IMR-90 (cell line): Measurements from ENCODE around the gene BOD1. TPM values are rescaled to one million over a fixed set of nuclear protein-coding genes. Genes with fewer than 3 reads are reported as not detected.
A peak's percentile ranks its signal among the peaks of the same experiment; 100 is the strongest.

ENCODE experiments used
- ATAC-seq: fragments of 200-7000 bp; cut with Tn5 transposase; 2 replicates; pipeline ENCODE4 v1.9.1; 2020; ENCODE audit warnings: low read depth, mild to moderate bottlenecking, moderate library complexity
- BruUV-seq: library from RNA; stranded (reverse); fragments of 400-500 nt; replicated peaks from 2 replicates; lab custom pipeline; 2021; lab: Mats Ljungman, UMichigan
- CTCF ChIA-PET: fragments of 300-600 bp; formaldehyde crosslinking; extraction: SDS; loops from one replicate; lab custom pipeline; 2021; ENCODE audit warnings: antibody characterized with exemption; lab: Yijun Ruan, JAX
- POLR2A ChIA-PET: fragments of 300-600 bp; sonication (Branson Sonifier 250); formaldehyde crosslinking; loops from one replicate; lab custom pipeline; 2022; ENCODE audit warnings: antibody characterized with exemption; ENCODE audit not compliant: unreplicated experiment; lab: Charles Lee
- DNase-seq: peaks from one replicate; pipeline ENCODE4 v3.0.0; 2013
- H2AFZ ChIP-seq: replicated peaks from 2 replicates; pipeline ENCODE3; 2013; ENCODE audit warnings: low read length, mild to moderate bottlenecking; ENCODE audit not compliant: poor library complexity
- H2AK5ac ChIP-seq: 2 replicates; pipeline ENCODE4 v1.6.1; 2013; ENCODE audit warnings: low read depth, low read length, inconsistent platforms
- H2AK9ac ChIP-seq: replicated peaks from 2 replicates; pipeline ENCODE3; 2013; ENCODE audit warnings: mild to moderate bottlenecking, low read depth, low read length, moderate library complexity; ENCODE audit not compliant: poor library complexity
- H2BK120ac ChIP-seq: 2 replicates; pipeline ENCODE4 v1.6.1; 2013; ENCODE audit warnings: low read depth, low read length, inconsistent platforms
- H2BK15ac ChIP-seq: 3 replicates; pipeline ENCODE4 v1.6.1; 2013; ENCODE audit warnings: low read depth, low read length, inconsistent platforms
- H2BK20ac ChIP-seq: 2 replicates; pipeline ENCODE4 v1.6.1; 2013; ENCODE audit warnings: low read depth, mild to moderate bottlenecking, inconsistent platforms, low read length, moderate library complexity
- H2BK5ac ChIP-seq: 2 replicates; pipeline ENCODE4 v1.6.1; 2013; ENCODE audit warnings: mild to moderate bottlenecking, low read depth, low read length, inconsistent platforms; ENCODE audit not compliant: poor library complexity, severe bottlenecking
- H3K14ac ChIP-seq: replicated peaks from 2 replicates; pipeline ENCODE4 v1.6.1; 2013; ENCODE audit warnings: low read depth, low read length, inconsistent platforms
- H3K18ac ChIP-seq: 2 replicates; pipeline ENCODE4 v1.6.1; 2013; ENCODE audit warnings: low read depth, low read length, control low read depth
- H3K23ac ChIP-seq: 2 replicates; pipeline ENCODE4 v1.6.1; 2013; ENCODE audit warnings: low read depth, low read length, inconsistent platforms
- H3K27ac ChIP-seq: 2 replicates; pipeline ENCODE4 v1.5.1; 2013; ENCODE audit warnings: mild to moderate bottlenecking, control low read depth, low read length; ENCODE audit not compliant: insufficient read depth
- H3K27me3 ChIP-seq: 2 replicates; pipeline ENCODE4 v1.6.1; 2013; ENCODE audit warnings: low read length; ENCODE audit not compliant: control insufficient read depth, insufficient read depth
- H3K36me3 ChIP-seq: 2 replicates; pipeline ENCODE4 v1.6.1; 2013; ENCODE audit warnings: low read length, mixed read lengths; ENCODE audit not compliant: control insufficient read depth, insufficient read depth
- H3K4ac ChIP-seq: 2 replicates; pipeline ENCODE4 v1.6.1; 2013; ENCODE audit warnings: low read depth, low read length, inconsistent platforms
- H3K4me1 ChIP-seq: 2 replicates; pipeline ENCODE4 v1.6.1; 2013; ENCODE audit warnings: low read length, mixed read lengths; ENCODE audit not compliant: control insufficient read depth, insufficient read depth
- H3K4me2 ChIP-seq: 2 replicates; pipeline ENCODE4 v1.6.1; 2013; ENCODE audit warnings: low read depth, mild to moderate bottlenecking, control low read depth, low read length, moderate library complexity
- H3K4me3 ChIP-seq: 2 replicates; pipeline ENCODE4 v1.5.1; 2013; ENCODE audit warnings: low read depth, mild to moderate bottlenecking, control low read depth, low read length, moderate library complexity; ENCODE audit not compliant: insufficient read depth
- H3K56ac ChIP-seq: 2 replicates; pipeline ENCODE4 v1.6.1; 2013; ENCODE audit warnings: low read length, inconsistent platforms; ENCODE audit not compliant: insufficient read depth; ENCODE audit errors: extremely low read depth
- H3K79me1 ChIP-seq, 2 experiments: 2 replicates each; pipeline ENCODE4 v1.6.1; 2013; ENCODE audit warnings: low read length in 2 of 2, inconsistent platforms in 1 of 2, low read depth in 1 of 2
- H3K9ac ChIP-seq: 2 replicates; pipeline ENCODE4 v1.6.1; 2013; ENCODE audit warnings: low read depth, low read length, control low read depth
- H3K9me1 ChIP-seq: 2 replicates; pipeline ENCODE4 v1.6.1; 2013; ENCODE audit warnings: low read length, inconsistent platforms; ENCODE audit not compliant: insufficient read depth
- H3K9me3 ChIP-seq: 2 replicates; pipeline ENCODE4 v1.6.1; 2013; ENCODE audit warnings: low read length; ENCODE audit not compliant: control insufficient read depth, insufficient read depth
- H4K20me1 ChIP-seq: 2 replicates; pipeline ENCODE4 v1.6.1; 2013; ENCODE audit warnings: low read length, inconsistent platforms; ENCODE audit not compliant: insufficient read depth
- H4K5ac ChIP-seq: 2 replicates; pipeline ENCODE4 v1.6.1; 2013; ENCODE audit warnings: mild to moderate bottlenecking, low read depth, low read length, control low read depth
- H4K8ac ChIP-seq, 2 experiments: 2 replicates each; pipeline ENCODE4 v1.6.1; 2013; ENCODE audit warnings: low read depth in 2 of 2, low read length in 2 of 2, control low read depth in 1 of 2, inconsistent platforms in 1 of 2
- H4K91ac ChIP-seq: 2 replicates; pipeline ENCODE4 v1.6.1; 2013; ENCODE audit warnings: low read depth, low read length, inconsistent platforms; ENCODE audit not compliant: insufficient read depth
- BHLHE40 ChIP-seq: fragments of 150-350 bp; IDR thresholded peaks from 2 replicates; pipeline ENCODE4 v1.6.1; 2016; ENCODE audit warnings: mild to moderate bottlenecking, low read depth, low read length
- RAD21 ChIP-seq: IDR thresholded peaks from 2 replicates; pipeline ENCODE4 v1.6.1; 2012; ENCODE audit warnings: low read length, improper control_type of control experiment
- SMC3 ChIP-seq: fragments of 150-350 bp; IDR thresholded peaks from 2 replicates; pipeline ENCODE4 v1.6.1; 2016; ENCODE audit warnings: low read depth, mild to moderate bottlenecking, antibody characterized with exemption, low read length, moderate library complexity
- WGBS, 2 experiments: methylation state at CpG; one replicate each; pipeline versions ENCODE4 v1.1.5 to v1.1.7; 2013; ENCODE audit warnings: missing lambda C conversion rate in 2 of 2; ENCODE audit not compliant: insufficient read length in 1 of 2; ENCODE audit errors: extremely low coverage in 2 of 2; 5-methylcytosine and 5-hydroxymethylcytosine counted together
- dilution Hi-C: fragments of 300-500 bp; cut with HindIII; formaldehyde crosslinking; loops from one replicate; pipeline ENCODE4 v1.14.3; 2018; ENCODE audit warnings: low sequenced_read_pairs; ENCODE audit not compliant: unreplicated experiment
- in situ Hi-C: fragments of 300-500 bp; cut with MboI; formaldehyde crosslinking; loops from 3 replicates; pipeline ENCODE4 v1.14.3; 2019; ENCODE audit warnings: low sequenced_read_pairs, inconsistent platforms, mixed read lengths
- intact Hi-C: fragments of 100-400 bp; cut with micrococcal nuclease; formaldehyde crosslinking; loops from 2 replicates; pipeline ENCODE4 v1.10.0; 2022
- polyA plus RNA-seq, 3 experiments: library from polyadenylated mRNA; depleted of rRNA; stranded (reverse); fragments of >200 nt; gene quantifications; 2 replicates each; pipeline ENCODE4 v1.2.3, GENCODE V29; 2012; ENCODE audit warnings: low replicate concordance in 1 of 3
- total RNA-seq: library from RNA; depleted of rRNA; stranded (reverse); fragments of >200 nt; gene quantifications from 2 replicates; pipeline ENCODE4 v1.2.3, GENCODE V29; 2012

BOD1 gene
- total and polyA plus RNA-seq, 2 of the 4 experiments (the other 2 are of a cell fraction): 57.9 to 71.7 TPM

DNA sequence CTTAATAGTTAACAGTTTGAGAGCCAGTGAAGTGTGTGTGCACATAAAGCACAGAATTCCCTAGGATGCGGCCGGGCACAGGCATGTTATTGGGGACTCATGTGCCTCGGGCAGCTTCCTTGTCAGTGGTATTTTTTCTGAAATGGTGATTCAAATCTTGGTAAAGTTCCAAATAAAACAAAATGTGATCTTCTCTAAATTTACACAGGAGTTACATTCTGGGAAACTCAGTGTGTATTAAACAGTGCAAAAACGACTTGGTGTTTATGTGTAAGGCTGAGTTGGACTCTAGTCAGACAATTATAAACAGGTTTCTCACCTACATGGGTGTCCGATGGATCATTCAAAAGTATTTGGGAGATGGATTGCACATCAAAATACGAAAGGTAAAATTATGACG, 48.9 kb downstream of the BOD1 start:
- H3K4me1 ChIP-seq: no peaks in the 10 kb centered on the region; the same call in none of the 2 replicates
- H2AK5ac ChIP-seq: no peak overlapping the region
- POLR2A ChIA-PET: no interaction called here
- no peak overlapping the region for H3K23ac ChIP-seq
- in situ Hi-C loops (loop anchor here (10.0 kb wide), 1 partner anchor 603 kb away; no protein-coding TSS in a partner anchor), dilution Hi-C loops (no loop called here), intact Hi-C loops (no loop called here)
- H2AFZ ChIP-seq: no peak overlapping the region
- H3K9ac ChIP-seq: no peak overlapping the region
- TF ChIP-seq RAD21 (no peak), SMC3 (0 out of 2 replicates have a peak, but pooled peaks have one; percentile 20), BHLHE40 (peak; percentile 25; the same call in 1 of the 2 replicates)
- H3K56ac ChIP-seq: no peak overlapping the region
- no peaks in the 10 kb centered on the region for H3K27me3 ChIP-seq
- H4K91ac ChIP-seq: peak overlapping the region; percentile 31; the same call in 1 of the 2 replicates
- peak; percentile 77 for DNase-seq
- peak overlapping the region; percentile 3; the same call in 1 of the 3 replicates for H2BK15ac ChIP-seq
- no peak overlapping the region for H2BK5ac ChIP-seq
- BruUV-seq: no TSS peak
- H3K4me3 ChIP-seq: no peak overlapping the region
- no peak overlapping the region for H3K27ac ChIP-seq
- H3K9me1 ChIP-seq: 0 out of 2 replicates have a peak, but pooled peaks cover 4% of the 10 kb centered on the region
- H3K18ac ChIP-seq: peak overlapping the region; percentile 36; the same call in 1 of the 2 replicates
- peaks cover 2% of the 10 kb centered on the region for H3K9me3 ChIP-seq
- H2AK9ac ChIP-seq: no peak overlapping the region
- peak; percentile 63 for ATAC-seq
- H3K4ac ChIP-seq: no peak overlapping the region
- H3K4me2 ChIP-seq: peak overlapping the region; percentile 6; the same call in 1 of the 2 replicates
- no peak overlapping the region for H3K14ac ChIP-seq
- H4K8ac ChIP-seq: no peak overlapping the region; a peak in 1 of 4 replicates
- H4K5ac ChIP-seq: no peak overlapping the region
- H3K79me1 ChIP-seq: no peaks in the 10 kb centered on the region
- CTCF ChIA-PET: interaction anchor here (0.9 kb wide), 1 partner anchor 12 kb away, joined by 3 read pairs; no protein-coding TSS in a partner anchor
- H2BK20ac ChIP-seq: peak overlapping the region; percentile 38; the same call in 1 of the 2 replicates
- no CpG with 5 or more reads among the region's 7 CpGs for WGBS, 2 experiments
- no peaks in the 10 kb centered on the region for H4K20me1 ChIP-seq
- H3K36me3 ChIP-seq: no peaks in the 10 kb centered on the region
- H2BK120ac ChIP-seq: peak overlapping the region; percentile 45
